ENCODE results near the gene ITM2C. TPM values are rescaled to one million over a fixed set of nuclear protein-coding genes. Genes with fewer than 3 reads are reported as not detected.

The ITM2C gene
- total RNA-seq, 2 experiments from 2014 or later, result 25.4 to 26.8 TPM

GRCh38 chr2:230908595-230909191 lies 44.0 kb downstream of the ITM2C start:
- ChIA-PET CTCF (interaction anchor here (1.0 to 2.2 kb wide), 3 partner anchors 16 to 79 kb away, joined by 5 to 10 read pairs (median 6); partner anchors contain the start of gene GPR55), POLR2A (interaction anchor here (1.0 to 6.0 kb wide), 6 partner anchors 12 to 555 kb away, joined by 3 to 51 read pairs (median 4); partner anchors contain the start of gene NCL)
- H3K9me3 Mint-ChIP-seq, result no peaks in the 10 kb centered on the region
- peak overlapping the region; percentile 63 for H3K4me3 Mint-ChIP-seq
- peaks cover 58% of the 10 kb centered on the region for H3K4me1 Mint-ChIP-seq
- H3K27me3 Mint-ChIP-seq, result peaks cover 18% of the 10 kb centered on the region
- peak; percentile 64 for DNase-seq
- H3K27ac Mint-ChIP-seq, result peak overlapping the region; percentile 83
- H3K36me3 Mint-ChIP-seq (ENCODE audit: low read depth), result peaks cover 21% of the 10 kb centered on the region

GRCh38 chr2:230909841-230910545 lies 45.3 kb downstream of the ITM2C start:
- no peak for DNase-seq
- Mint-ChIP-seq H3K4me1 (peaks cover 56% of the 10 kb centered on the region), H3K9me3 (no peaks in the 10 kb centered on the region), H3K36me3 (ENCODE audit: low read depth) (peaks cover 21% of the 10 kb centered on the region), H3K4me3 (no peak overlapping the region), H3K27me3 (peaks cover 20% of the 10 kb centered on the region), H3K27ac (no peak overlapping the region)
- CTCF ChIA-PET, result interaction anchor here (2.2 kb wide), 1 partner anchor 16 kb away, joined by 5 read pairs; the partner anchor contains the start of gene GPR55
- POLR2A ChIA-PET, result no interaction called here

GRCh38 chr2:230910546-230911177 lies 45.9 kb downstream of the ITM2C start:
- no peaks in the 10 kb centered on the region for H3K9me3 Mint-ChIP-seq
- ChIA-PET POLR2A (interaction anchor here (0.6 kb wide), 1 partner anchor 10 kb away, joined by 3 read pairs; no protein-coding TSS in a partner anchor), CTCF (interaction anchor here (1.2 to 2.2 kb wide), 2 partner anchors 15 to 77 kb away, joined by 5 read pairs; partner anchors contain the start of gene GPR55)
- H3K4me3 Mint-ChIP-seq, result no peak overlapping the region
- H3K36me3 Mint-ChIP-seq (ENCODE audit: low read depth), result peaks cover 21% of the 10 kb centered on the region
- H3K4me1 Mint-ChIP-seq, result peaks cover 49% of the 10 kb centered on the region
- H3K27me3 Mint-ChIP-seq, result peaks cover 21% of the 10 kb centered on the region
- H3K27ac Mint-ChIP-seq, result no peak overlapping the region
- DNase-seq, result no peak

- H3K9me3 Mint-ChIP-seq, result no peaks in the 10 kb centered on the region
- ChIA-PET CTCF (interaction anchor here (1.4 to 4.0 kb wide), 3 partner anchors 10 to 141 kb away, joined by 6 to 28 read pairs (median 6); partner anchors contain the start of gene GPR55), POLR2A (interaction anchor here (0.7 to 1.7 kb wide), 3 partner anchors 9 to 73 kb away, joined by 3 to 6 read pairs (median 4); no protein-coding TSS in a partner anchor)
- peaks cover 44% of the 10 kb centered on the region for H3K4me1 Mint-ChIP-seq
- H3K4me3 Mint-ChIP-seq, result no peak overlapping the region
- H3K27me3 Mint-ChIP-seq, result peaks cover 24% of the 10 kb centered on the region
- no peak for DNase-seq
- no peak overlapping the region for H3K27ac Mint-ChIP-seq
- H3K36me3 Mint-ChIP-seq (ENCODE audit: low read depth), result peaks cover 21% of the 10 kb centered on the region
Observed at GRCh38 chr2:230912046-230912445, 47.3 kb downstream of the ITM2C start.

GRCh38 chr2:230912724-230913123 lies 48.0 kb downstream of the ITM2C start:
- no peaks in the 10 kb centered on the region for H3K9me3 Mint-ChIP-seq
- peaks cover 21% of the 10 kb centered on the region for H3K36me3 Mint-ChIP-seq (ENCODE audit: low read depth)
- no peak for DNase-seq
- CTCF ChIA-PET, result interaction anchor here (0.8 to 4.0 kb wide), 5 partner anchors 10 to 140 kb away, joined by 4 to 28 read pairs (median 6); partner anchors contain the start of gene GPR55
- no peak overlapping the region for H3K27ac Mint-ChIP-seq
- POLR2A ChIA-PET, result interaction anchor here (0.7 to 1.7 kb wide), 3 partner anchors 8 to 72 kb away, joined by 3 to 6 read pairs (median 4); no protein-coding TSS in a partner anchor
- peaks cover 44% of the 10 kb centered on the region for H3K4me1 Mint-ChIP-seq
- H3K4me3 Mint-ChIP-seq, result no peak overlapping the region
- H3K27me3 Mint-ChIP-seq, result peaks cover 24% of the 10 kb centered on the region

- H3K9me3 Mint-ChIP-seq, result no peaks in the 10 kb centered on the region
- no peak overlapping the region for H3K4me3 Mint-ChIP-seq
- H3K27ac Mint-ChIP-seq, result no peak overlapping the region
- no peak for DNase-seq
- POLR2A ChIA-PET, result interaction anchor here (0.9 to 2.6 kb wide), 3 partner anchors 8 to 71 kb away, joined by 3 to 7 read pairs (median 6); no protein-coding TSS in a partner anchor
- CTCF ChIA-PET, result interaction anchor here (0.8 to 4.0 kb wide), 4 partner anchors 11 to 89 kb away, joined by 4 to 28 read pairs (median 4); partner anchors contain the start of gene GPR55
- H3K27me3 Mint-ChIP-seq, result peaks cover 28% of the 10 kb centered on the region
- H3K36me3 Mint-ChIP-seq (ENCODE audit: low read depth), result peaks cover 16% of the 10 kb centered on the region
- H3K4me1 Mint-ChIP-seq, result peaks cover 41% of the 10 kb centered on the region
Observed at GRCh38 chr2:230913406-230914143, 48.8 kb downstream of the ITM2C start.

GRCh38 chr2:230914886-230915285 lies 50.1 kb downstream of the ITM2C start:
- POLR2A ChIA-PET, result interaction anchor here (2.6 kb wide), 1 partner anchor 9 kb away, joined by 7 read pairs; no protein-coding TSS in a partner anchor
- CTCF ChIA-PET, result interaction anchor here (4.0 kb wide), 1 partner anchor 10 kb away, joined by 28 read pairs; the partner anchor contains the start of gene GPR55
- Mint-ChIP-seq H3K36me3 (ENCODE audit: low read depth) (peaks cover 7% of the 10 kb centered on the region), H3K4me1 (peaks cover 36% of the 10 kb centered on the region), H3K9me3 (no peaks in the 10 kb centered on the region), H3K27me3 (peaks cover 27% of the 10 kb centered on the region), H3K4me3 (no peak overlapping the region), H3K27ac (no peak overlapping the region)
- no peak for DNase-seq

GRCh38 chr2:230915319-230915718 lies 50.6 kb downstream of the ITM2C start:
- no peak overlapping the region for H3K4me3 Mint-ChIP-seq
- peaks cover 27% of the 10 kb centered on the region for H3K27me3 Mint-ChIP-seq
- no peaks in the 10 kb centered on the region for H3K9me3 Mint-ChIP-seq
- DNase-seq, result no peak
- ChIA-PET CTCF (interaction anchor here (4.0 kb wide), 1 partner anchor 10 kb away, joined by 28 read pairs; the partner anchor contains the start of gene GPR55), POLR2A (interaction anchor here (2.6 kb wide), 1 partner anchor 10 kb away, joined by 7 read pairs; no protein-coding TSS in a partner anchor)
- no peak overlapping the region for H3K27ac Mint-ChIP-seq
- H3K36me3 Mint-ChIP-seq (ENCODE audit: low read depth), result peaks cover 4% of the 10 kb centered on the region
- peaks cover 35% of the 10 kb centered on the region for H3K4me1 Mint-ChIP-seq

- ChIA-PET CTCF (interaction anchor here (0.6 kb wide), 1 partner anchor 789 kb away, joined by 3 read pairs; no protein-coding TSS in a partner anchor), POLR2A (interaction anchor here (2.6 kb wide), 1 partner anchor 10 kb away, joined by 7 read pairs; no protein-coding TSS in a partner anchor)
- Mint-ChIP-seq H3K4me1 (peaks cover 31% of the 10 kb centered on the region), H3K4me3 (no peak overlapping the region), H3K27me3 (peaks cover 20% of the 10 kb centered on the region), H3K36me3 (ENCODE audit: low read depth) (no peaks in the 10 kb centered on the region), H3K9me3 (no peaks in the 10 kb centered on the region), H3K27ac (no peak overlapping the region)
- DNase-seq, result no peak
Observed at GRCh38 chr2:230916218-230916617, 51.5 kb downstream of the ITM2C start.

- POLR2A ChIA-PET, result interaction anchor here (1.6 to 1.9 kb wide), 2 partner anchors 12 to 39 kb away, joined by 5 read pairs; no protein-coding TSS in a partner anchor
Observed at GRCh38 chr2:230919240-230919639, 54.5 kb downstream of the ITM2C start.

GRCh38 chr2:230919681-230920080 lies 54.9 kb downstream of the ITM2C start:
- no peak for DNase-seq
- ChIA-PET POLR2A (interaction anchor here (1.6 to 2.3 kb wide), 4 partner anchors 13 to 65 kb away, joined by 5 to 10 read pairs (median 7); no protein-coding TSS in a partner anchor), CTCF (interaction anchor here (1.0 to 1.9 kb wide), 3 partner anchors 36 to 95 kb away, joined by 4 to 8 read pairs (median 6); no protein-coding TSS in a partner anchor)
- H3K4me1 Mint-ChIP-seq, result peaks cover 56% of the 10 kb centered on the region
- peak overlapping the region; percentile 12 for H3K27ac Mint-ChIP-seq
- H3K4me3 Mint-ChIP-seq, result no peak overlapping the region
- H3K27me3 Mint-ChIP-seq, result peaks cover 23% of the 10 kb centered on the region
- no peaks in the 10 kb centered on the region for H3K9me3 Mint-ChIP-seq
- H3K36me3 Mint-ChIP-seq (ENCODE audit: low read depth), result no peaks in the 10 kb centered on the region

More at GRCh38 chr2:230919240-230919639, 54.5 kb downstream of the ITM2C start:
- Mint-ChIP-seq H3K4me1 (peaks cover 53% of the 10 kb centered on the region), H3K27me3 (peaks cover 23% of the 10 kb centered on the region), H3K4me3 (peak overlapping the region; percentile 32), H3K9me3 (no peaks in the 10 kb centered on the region), H3K36me3 (ENCODE audit: low read depth) (no peaks in the 10 kb centered on the region), H3K27ac (peak overlapping the region; percentile 18)
- no peak for DNase-seq
- CTCF ChIA-PET, result no interaction called here
